Umbilical cord (tissue), 2 donors: ENCODE results near the gene SET. TPM values are rescaled to one million over a fixed set of nuclear protein-coding genes. Genes with fewer than 3 reads are reported as not detected.
"Not testable (repeated sequence)": the region's sequence is repeated elsewhere in the genome, so short reads cannot be mapped to it uniquely, and the experiment has no call there.

Experiments used
- DNase-seq: peaks from one replicate; pipeline ENCODE4 v3.0.0-alpha.2; 2015; ENCODE audit warnings: low spot score
- total RNA-seq: library from RNA; depleted of rRNA; stranded (reverse); fragments of >200 nt; gene quantifications from one replicate; pipeline ENCODE4 v1.2.3, GENCODE V29; 2014; ENCODE audit warnings: low replicate concordance; ENCODE audit not compliant: insufficient read depth

SET gene
- total RNA-seq, 1 donor from 2014 or later = 287 TPM

DNA sequence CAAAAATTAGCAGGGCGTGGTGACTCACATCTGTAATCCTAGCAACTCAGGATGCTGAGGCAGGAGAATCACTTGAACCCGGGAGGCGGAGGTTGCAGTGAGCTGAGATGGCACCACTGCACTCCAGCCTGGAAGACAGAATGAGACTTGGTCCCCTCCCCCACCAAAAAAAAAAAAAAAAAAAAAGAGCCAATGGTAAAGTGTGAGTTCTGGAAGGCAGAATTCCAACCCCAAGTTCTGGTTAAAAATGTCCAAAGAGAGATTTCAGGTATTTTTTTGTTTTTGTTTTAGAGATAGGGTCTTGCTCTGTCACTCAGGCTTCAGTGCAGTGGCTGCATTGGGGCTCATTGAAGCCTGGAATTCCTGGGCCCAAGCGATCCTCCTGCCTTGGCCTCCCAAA, 1.6 kb upstream of the SET start:
- no peak for DNase-seq

DNA sequence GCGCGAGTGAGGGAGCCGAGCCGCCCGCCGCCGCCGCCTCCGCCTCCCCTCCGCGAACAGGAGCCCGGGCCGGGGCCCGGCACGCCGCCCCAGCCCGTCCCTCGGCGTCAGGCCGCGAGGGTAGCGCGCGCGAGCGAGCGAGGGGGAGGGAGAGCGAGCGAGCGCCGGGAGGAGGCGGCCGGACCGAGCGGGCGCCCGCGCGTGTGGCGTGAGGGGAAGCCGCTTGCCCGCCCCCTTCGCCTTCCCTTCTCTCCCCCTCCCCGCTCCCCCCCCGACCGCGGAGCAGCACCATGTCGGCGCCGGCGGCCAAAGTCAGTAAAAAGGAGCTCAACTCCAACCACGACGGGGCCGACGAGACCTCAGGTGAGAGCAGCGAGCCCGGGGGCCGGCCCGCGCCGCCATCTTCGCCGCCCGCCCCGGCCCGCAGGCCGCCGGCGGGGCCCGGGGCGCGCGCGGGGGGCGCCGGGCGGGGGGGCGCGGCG, 312 bp downstream of the SET start:
- DNase-seq = no peak

DNA sequence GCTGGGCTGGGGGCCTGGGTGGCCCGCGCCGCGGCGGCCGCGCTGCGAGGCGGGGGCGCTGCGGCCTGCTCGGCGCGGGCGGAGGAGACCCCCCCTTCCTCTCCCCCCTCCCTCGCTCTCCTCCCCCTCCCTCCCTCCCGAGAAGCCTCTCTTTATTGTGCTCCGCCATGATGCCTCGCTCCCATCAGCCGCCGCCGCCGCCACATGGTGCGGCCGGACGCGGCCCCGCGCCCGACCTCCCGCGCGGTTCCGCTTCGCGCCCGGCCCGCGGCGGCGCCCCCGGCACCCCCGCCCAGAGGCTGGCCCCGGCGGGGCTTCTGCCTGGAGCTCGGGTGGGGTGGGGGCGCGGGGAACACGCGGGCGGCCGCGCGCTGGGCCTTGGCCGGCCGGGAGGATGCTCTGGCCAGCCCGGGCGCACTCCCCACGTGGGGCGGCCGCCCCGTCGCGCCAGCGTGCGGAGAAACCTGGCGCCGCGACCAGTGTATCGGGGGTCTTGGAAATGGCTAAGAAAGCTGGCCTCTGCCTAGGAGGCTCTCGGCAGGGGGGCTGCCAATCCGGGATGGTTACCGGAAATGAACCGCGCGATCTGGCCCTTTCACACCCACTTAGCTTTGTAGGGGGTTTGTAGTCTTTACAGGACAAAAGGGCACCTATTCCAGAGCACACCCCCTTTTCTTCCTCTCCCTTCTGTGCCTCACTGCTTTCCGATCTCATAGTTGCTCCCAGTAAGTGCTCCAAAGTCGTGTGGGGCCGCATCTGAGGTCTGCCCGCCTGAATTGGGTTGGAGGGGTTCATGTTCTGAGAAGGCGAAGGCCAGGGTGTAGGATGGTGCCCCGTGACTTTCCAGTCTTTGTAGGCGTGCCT, 1.0 kb downstream of the SET start:
- peak; percentile 33 for DNase-seq

DNA sequence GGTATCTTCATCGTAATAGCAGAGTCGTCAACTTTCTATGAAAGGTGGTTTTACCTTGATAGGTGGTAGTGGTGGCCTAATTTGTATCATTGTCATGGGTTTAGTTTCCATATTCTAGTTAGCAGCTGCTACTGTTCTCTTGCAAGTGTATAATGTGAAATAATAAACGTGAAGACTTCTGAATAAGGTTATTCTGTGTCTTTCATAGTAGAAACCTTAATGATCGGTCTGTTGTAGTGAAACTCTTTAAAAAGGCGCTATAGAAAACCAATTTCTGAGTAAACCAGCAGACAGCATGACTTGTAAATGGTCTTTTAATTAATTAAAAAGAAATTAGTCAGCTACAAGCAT, 1.6 kb downstream of the SET start:
- DNase-seq = no peak

DNA sequence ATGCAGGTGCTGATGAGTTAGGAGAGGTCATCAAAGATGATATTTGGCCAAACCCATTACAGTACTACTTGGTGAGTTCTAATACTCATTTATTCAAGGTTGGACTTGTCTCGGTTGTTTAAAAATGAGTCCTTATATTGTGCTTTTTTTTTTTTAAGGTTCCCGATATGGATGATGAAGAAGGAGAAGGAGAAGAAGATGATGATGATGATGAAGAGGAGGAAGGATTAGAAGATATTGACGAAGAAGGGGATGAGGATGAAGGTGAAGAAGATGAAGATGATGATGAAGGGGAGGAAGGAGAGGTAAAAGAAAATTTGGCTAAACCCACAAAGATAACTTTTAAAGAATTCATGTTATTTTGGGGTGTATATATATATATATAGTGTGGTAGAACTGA, 4.7 kb downstream of the SET start:
- not testable (repeated sequence) for DNase-seq

DNA sequence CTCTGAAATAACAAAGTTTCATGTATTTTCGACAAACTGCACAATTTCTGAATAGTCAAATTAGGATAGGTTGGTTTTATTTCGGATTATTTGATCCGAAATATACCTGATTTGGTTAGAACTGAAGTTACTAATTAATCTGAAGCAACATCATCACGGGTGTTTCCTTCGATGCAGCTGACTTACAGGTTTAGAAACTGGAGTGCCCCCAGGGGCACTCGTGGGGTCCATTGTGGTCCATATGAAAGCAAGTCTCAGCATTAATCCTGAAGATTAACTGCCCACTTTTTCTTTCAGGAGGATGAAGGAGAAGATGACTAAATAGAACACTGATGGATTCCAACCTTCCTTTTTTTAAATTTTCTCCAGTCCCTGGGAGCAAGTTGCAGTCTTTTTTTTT, 5.3 kb downstream of the SET start:
- DNase-seq = no peak

DNA sequence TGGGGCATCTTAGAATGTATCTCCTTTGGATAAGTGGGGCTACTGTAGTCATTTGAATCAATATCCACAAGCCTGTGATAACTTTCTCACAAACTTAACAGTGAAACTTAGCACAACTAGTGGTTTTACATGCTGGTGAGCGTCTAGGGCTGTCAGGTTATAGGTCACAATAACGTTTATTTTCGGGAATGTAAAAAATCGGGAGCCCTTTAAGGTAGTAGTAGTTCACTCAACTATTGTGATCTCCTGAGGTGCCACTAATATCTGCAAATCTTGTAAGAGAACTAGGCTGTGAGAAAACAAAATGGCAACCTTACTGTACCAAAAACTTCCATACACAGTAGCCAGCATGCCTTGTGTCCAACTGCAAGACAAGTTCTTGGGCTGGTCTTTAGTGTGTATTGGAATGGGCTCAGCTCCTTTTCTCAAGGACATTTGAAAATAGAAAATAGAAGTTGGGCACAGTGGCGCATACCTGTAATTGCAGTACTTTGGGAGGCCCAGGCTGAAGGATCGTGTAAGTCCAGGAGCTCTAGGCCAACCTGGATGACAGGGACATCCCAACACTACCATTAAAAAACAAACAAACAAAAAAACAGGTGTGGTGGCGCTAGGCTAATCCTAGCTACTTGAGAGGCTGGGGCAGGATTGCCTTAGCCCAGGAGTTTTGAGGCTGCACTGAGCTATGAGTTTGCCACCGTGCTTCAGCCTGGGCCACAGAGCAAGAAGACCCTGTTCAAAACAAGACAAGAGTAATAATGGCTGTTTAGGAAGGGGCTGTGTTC, 8.1 kb downstream of the SET start:
- DNase-seq = no peak

DNA sequence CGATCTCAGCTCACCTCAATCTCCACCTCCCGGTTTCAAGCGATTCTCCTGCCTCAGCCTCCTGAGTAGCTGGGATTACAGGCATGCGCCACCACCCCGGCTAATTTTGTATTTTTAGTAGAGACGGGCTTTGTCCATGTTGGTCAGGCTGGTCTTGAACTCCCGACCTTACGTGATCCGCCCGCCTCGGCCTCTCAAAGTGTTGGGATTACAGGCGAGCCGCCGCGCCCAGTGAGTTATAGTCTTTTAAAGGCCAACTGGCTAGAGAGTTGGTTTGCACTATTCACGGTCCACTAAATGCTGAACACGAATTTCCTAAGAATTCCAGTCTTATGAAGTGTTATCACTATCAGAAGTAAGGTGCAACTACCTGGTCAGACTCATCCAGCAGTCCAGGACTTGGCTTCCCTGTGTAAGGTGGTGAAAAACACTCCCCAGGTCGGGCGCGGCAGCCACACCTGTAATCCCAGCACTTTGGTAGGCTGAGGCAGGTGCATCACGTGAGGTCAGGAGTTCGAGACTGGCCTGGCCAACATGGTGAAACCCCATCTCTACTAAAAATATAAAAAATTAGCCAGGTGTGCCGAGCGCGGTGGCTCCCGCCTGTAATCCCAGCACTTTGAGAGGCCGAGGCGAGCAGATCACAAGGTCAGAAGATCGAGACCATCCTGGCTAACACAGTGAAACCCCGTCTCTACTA, 10.2 kb downstream of the SET start:
- DNase-seq = not testable (repeated sequence)

DNA sequence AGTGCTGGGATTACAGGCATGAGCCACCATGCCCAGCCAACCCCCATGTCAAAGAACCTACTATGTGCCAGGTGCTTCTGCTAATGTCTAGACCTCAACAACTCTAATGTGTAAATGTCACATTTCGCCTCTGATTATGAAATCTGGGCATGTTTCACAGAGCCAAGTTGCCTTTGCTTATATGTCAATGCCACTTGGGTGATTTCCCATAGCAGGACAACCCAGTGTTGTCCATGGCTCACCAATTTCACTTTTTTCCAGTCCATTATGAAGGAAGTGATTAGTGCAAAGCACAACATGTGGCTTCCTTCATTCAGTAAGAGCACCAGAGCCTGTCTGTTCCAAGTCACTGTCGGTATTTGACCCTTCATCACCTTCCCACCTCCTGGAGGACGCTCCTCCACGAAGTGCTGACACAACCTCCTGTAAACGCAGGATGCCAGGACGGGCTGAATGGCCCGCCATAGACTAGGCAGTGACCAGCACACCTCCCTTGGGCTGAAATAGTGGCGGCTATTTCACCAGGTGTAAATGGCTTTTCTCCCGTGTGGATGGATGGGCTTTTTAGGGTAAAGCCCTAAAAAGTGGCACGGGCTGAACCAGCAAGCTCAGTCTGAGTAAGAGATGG, 12.3 kb downstream of the SET start:
- DNase-seq = no peak

DNA sequence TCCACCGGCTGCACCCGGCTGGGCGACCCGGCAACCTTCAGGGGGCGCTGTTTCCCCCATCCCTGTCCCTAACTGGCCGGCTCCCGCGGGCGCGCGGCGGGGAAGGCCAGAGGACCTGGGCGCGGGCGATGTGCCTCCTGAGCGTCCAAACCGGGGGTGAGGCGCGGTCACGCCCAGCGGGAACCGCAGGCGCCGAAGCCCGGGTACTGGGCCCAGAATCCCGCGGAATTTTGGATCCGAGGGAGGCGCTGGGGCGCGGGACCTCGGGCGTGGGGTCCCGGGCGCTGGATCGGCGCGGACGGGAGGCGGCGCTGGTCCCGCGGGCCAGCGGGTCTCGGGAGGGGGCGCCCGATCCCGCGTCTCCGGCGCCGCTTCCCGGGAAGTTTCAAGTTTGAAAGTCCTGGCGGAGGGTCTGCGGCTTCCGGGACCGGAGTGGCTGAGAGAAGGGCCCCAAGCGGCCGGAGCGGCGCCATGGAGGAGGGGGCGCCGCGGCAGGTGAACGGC, 13.5 kb downstream of the SET start, which contains the start of gene PKN3:
Gene PKN3, plus strand, starts transcription at position 59 of the 504 bp plus-strand sequence. Its CDS starts 413 bp downstream, at position 472.
- DNase-seq = peak; percentile 82

DNA sequence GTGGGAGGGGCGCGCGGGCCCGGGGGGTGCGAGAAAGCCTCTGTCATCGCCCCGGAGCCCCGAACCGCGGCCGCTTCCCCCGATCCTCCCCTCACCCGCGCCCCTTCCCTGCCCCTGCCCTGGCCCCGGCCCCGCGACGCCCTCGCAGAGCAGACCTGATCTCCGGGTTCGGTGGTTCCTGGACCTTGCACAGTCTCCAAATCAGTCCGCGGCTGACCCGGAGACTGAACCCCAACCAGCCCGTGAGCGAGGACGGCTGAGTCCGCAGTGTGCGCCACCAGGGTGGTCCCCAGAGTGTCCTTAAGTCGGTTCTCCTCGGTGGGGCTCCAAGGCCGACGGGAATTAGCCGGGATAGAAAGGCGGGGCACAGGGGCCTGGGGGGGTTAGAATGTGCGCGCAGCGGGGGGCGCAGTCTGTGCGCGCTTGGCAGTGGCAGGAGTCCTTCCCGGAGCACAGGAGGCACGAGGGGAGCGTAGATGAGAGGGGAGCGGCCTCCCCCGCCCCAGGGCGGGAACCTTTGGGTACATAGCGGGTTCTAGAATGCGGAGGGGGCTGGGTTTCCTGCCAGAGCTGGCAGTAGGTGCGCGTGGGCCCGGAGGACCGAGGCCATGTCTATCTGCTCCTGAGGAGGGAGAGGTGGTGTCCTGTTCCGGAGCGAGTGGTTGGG, 14.1 kb downstream of the SET start:
- DNase-seq = peak; percentile 26

DNA sequence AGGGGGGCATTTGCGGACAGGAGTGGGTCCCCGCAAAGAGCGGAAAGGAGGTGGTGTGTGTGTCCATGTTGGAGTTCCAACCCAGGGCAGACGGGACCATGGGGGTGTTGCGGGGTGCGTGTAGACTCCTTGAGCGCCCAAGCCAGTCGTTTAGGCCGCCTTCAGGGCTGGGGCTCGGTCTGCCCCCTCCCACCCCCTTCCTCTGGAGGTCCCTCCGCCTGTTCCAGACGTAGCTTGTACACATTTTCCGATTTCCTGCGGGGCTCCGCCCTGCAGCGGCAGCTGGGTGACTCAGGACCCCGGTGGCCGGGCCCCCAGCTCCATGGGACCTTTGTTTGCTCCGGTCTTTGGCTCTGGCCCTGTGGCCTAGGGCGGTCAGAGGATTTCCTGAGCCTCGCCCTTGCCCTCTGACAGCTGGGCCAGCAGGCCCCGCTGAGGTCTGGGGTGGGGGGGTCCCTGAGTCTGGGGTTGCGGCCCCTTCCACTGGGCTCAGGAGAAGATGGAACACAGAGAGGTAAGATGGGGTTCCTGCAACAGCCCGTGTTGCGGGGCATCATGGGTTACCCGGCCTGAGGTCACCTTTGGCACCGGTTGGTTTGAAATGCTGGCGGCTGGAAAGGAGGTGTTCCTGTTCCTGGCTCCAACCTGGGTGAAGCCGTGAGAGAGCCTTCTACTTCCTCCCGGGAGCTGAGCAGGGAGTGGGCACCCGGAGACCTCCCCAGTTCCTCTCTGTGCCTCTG, 14.8 kb downstream of the SET start:
- no peak for DNase-seq

DNA sequence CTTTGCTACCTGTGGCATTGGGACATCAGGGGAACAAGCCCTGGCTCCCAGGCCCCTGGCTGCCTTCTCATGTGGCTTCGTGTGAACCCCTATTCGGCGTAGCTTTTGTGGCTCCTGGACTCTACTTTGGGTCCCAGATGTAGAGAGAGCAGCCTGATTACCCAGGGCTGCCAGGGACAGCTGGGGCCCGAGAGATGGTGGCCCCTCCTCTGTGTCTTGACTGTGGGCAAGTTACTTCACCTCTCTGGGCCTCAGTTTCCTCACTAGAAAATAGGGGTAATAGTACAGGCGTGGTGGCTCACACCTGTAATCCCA, 15.3 kb downstream of the SET start:
- DNase-seq = no peak

DNA sequence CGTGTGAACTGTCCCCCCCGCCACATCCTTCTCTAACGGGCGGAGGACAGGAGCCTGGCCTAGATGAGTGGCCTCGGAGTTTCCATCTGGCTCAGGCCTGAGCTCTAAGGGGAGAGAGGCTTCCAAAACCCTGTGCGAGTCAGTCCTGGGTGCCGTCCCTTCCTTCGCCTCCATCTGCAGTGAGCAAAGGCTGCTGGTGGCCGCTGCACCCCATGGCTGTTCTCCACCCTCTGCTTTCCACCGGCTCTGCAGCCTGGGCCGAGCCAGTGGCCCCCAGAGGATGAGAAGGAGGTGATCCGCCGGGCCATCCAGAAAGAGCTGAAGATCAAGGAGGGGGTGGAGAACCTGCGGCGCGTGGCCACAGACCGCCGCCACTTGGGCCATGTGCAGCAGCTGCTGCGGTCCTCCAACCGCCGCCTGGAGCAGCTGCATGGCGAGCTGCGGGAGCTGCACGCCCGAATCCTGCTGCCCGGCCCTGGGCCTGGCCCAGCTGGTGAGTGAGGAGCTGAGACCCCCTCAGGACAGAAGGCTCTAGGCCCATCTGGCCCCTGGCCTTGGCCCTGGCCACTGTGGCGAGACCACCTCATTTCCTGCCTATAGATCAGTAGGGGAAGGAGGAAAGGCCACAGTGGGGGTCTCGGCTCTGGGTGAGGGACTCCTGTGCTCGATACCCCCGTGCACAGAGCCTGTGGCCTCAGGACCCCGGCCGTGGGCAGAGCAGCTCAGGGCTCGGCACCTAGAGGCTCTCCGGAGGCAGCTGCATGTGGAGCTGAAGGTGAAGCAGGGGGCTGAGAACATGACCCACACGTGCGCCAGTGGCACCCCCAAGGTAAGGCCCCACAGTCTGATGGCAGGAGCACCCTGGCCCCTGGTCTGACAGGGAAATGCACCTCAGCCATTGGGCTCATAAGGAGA, 16.3 kb downstream of the SET start:
- no peak for DNase-seq

DNA sequence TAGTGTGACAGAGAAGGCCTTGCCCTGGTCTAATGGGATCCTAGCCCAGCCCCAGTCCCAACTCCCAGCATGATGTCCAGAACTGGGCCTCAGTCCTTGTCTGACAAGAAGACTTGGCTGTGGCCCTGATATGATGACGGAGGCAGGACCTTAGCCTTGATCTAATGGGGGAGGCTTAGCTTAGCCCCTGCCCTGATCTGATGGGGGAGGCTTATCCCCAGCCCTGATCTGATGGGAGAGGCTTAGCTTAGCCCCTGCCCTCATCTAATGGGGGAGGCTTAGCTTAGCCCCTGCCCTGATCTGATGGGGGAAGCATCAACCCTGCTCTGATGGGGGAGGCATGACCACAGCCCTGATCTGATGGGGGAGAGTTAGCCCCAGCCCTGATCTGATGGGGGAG, 17.0 kb downstream of the SET start:
- DNase-seq = no peak

DNA sequence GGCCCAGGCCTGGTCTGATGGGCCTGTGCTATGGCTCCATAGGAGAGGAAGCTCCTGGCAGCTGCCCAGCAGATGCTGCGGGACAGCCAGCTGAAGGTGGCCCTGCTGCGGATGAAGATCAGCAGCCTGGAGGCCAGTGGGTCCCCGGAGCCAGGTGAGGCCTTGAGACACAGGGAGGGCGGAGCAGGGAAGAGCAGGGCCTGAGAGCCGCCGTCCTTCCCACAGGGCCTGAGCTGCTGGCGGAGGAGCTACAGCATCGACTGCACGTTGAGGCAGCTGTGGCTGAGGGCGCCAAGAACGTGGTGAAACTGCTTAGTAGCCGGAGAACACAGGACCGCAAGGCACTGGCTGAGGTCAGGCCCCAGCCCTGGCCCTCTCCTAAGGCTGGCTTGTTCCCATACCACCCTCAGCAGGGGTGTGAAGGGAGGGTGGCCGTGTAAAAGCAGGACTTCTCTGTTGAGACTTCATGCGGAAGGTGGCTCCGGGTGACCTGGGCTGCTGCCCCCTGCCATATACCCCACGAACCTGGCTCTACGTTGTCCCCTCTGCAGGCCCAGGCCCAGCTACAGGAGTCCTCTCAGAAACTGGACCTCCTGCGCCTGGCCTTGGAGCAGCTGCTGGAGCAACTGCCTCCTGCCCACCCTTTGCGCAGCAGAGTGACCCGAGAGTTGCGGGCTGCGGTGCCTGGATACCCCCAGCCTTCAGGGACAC, 17.8 kb downstream of the SET start:
- DNase-seq = no peak

DNA sequence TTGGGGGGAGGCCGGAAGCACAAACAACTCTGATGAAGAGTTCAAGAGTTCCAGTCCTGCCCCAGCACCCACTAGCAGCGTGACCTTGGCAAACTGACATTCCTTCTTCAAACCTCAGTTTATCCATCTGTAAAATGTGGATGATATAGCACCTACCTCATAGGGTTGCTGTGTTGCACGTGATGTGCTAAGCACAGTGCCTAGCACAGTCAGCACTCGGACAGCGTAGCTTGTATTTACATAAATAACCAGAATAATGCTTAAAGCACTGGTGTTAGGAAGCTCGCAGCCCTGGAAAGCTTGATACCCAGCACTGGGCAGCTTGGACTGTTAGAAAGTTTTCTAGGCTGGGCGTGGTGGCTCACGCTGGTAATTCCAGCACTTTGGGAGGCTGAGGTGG, 18.4 kb downstream of the SET start:
- no peak for DNase-seq
